ENCODE data around the gene ARSB. TPM values are rescaled to one million over a fixed set of nuclear protein-coding genes. Genes with fewer than 3 reads are reported as not detected.

Gene ARSB
- total RNA-seq, 1 experiment from 2014 or later, result 21.4 TPM

GRCh38 chr5:78893940-78894677 lies 91.0 kb downstream of the ARSB start:
- intact Hi-C loops (cut with micrococcal nuclease; ENCODE audit: unreplicated experiment), result no loop called here
- Mint-ChIP-seq H3K9me3 (ENCODE audit: low read depth, unreplicated experiment) (no peaks in the 10 kb centered on the region), H3K4me3 (ENCODE audit: low read depth, unreplicated experiment) (no peak overlapping the region), H3K4me1 (ENCODE audit: low read depth, unreplicated experiment) (peaks cover 16% of the 10 kb centered on the region), H3K36me3 (ENCODE audit: insufficient read depth, unreplicated experiment) (no peaks in the 10 kb centered on the region), H3K27me3 (ENCODE audit: unreplicated experiment) (no peaks in the 10 kb centered on the region), H3K27ac (ENCODE audit: unreplicated experiment) (no peak overlapping the region)
- DNase-seq, result no peak
- CTCF ChIA-PET, result no interaction called here
- TF ChIP-seq CTCF (IDR thresholded peaks at IDR 0.05; ENCODE audit: unreplicated experiment), result no peak
- no TSS peak for BruUV-seq (replicated peaks)

- Mint-ChIP-seq H3K9me3 (ENCODE audit: low read depth, unreplicated experiment) (no peaks in the 10 kb centered on the region), H3K4me3 (ENCODE audit: low read depth, unreplicated experiment) (no peak overlapping the region), H3K4me1 (ENCODE audit: low read depth, unreplicated experiment) (peaks cover 16% of the 10 kb centered on the region), H3K27me3 (ENCODE audit: unreplicated experiment) (no peaks in the 10 kb centered on the region), H3K36me3 (ENCODE audit: insufficient read depth, unreplicated experiment) (no peaks in the 10 kb centered on the region), H3K27ac (ENCODE audit: unreplicated experiment) (no peak overlapping the region)
- no peak for DNase-seq
- intact Hi-C loops (cut with micrococcal nuclease; ENCODE audit: unreplicated experiment), result no loop called here
- no TSS peak for BruUV-seq (replicated peaks)
- CTCF ChIA-PET, result interaction anchor here (0.6 to 0.7 kb wide), 3 partner anchors 8 to 1193 kb away, joined by 3 to 5 read pairs (median 3); no protein-coding TSS in a partner anchor
- TF ChIP-seq CTCF (IDR thresholded peaks at IDR 0.05; ENCODE audit: unreplicated experiment), result no peak
These were observed 94.3 kb downstream of the ARSB start for GRCh38 chr5:78890667-78891379.

GRCh38 chr5:78889369-78890140 lies 95.6 kb downstream of the ARSB start:
- Mint-ChIP-seq H3K27ac (ENCODE audit: unreplicated experiment) (no peak overlapping the region), H3K4me3 (ENCODE audit: low read depth, unreplicated experiment) (no peak overlapping the region), H3K27me3 (ENCODE audit: unreplicated experiment) (no peaks in the 10 kb centered on the region), H3K9me3 (ENCODE audit: low read depth, unreplicated experiment) (no peaks in the 10 kb centered on the region), H3K4me1 (ENCODE audit: low read depth, unreplicated experiment) (peaks cover 11% of the 10 kb centered on the region), H3K36me3 (ENCODE audit: insufficient read depth, unreplicated experiment) (no peaks in the 10 kb centered on the region)
- DNase-seq, result no peak
- no TSS peak for BruUV-seq (replicated peaks)
- CTCF ChIA-PET, result no interaction called here
- intact Hi-C loops (cut with micrococcal nuclease; ENCODE audit: unreplicated experiment), result loop anchor here (5.0 to 10.0 kb wide), 3 partner anchors 252 to 415 kb away; no protein-coding TSS in a partner anchor
- no peak for TF ChIP-seq CTCF (IDR thresholded peaks at IDR 0.05; ENCODE audit: unreplicated experiment)

GRCh38 chr5:78888580-78889368 lies 96.3 kb downstream of the ARSB start:
- peaks cover 3% of the 10 kb centered on the region for H3K4me1 Mint-ChIP-seq (ENCODE audit: low read depth, unreplicated experiment)
- CTCF ChIA-PET, result no interaction called here

More at GRCh38 chr5:78888580-78889368, 96.3 kb downstream of the ARSB start:
- H3K4me3 Mint-ChIP-seq (ENCODE audit: low read depth, unreplicated experiment), result no peak overlapping the region
- no peak for DNase-seq
- no TSS peak for BruUV-seq (replicated peaks)
- H3K9me3 Mint-ChIP-seq (ENCODE audit: low read depth, unreplicated experiment), result no peaks in the 10 kb centered on the region
- H3K36me3 Mint-ChIP-seq (ENCODE audit: insufficient read depth, unreplicated experiment), result no peaks in the 10 kb centered on the region
- intact Hi-C loops (cut with micrococcal nuclease; ENCODE audit: unreplicated experiment), result loop anchor here (5.0 to 10.0 kb wide), 3 partner anchors 251 to 414 kb away; no protein-coding TSS in a partner anchor
- H3K27ac Mint-ChIP-seq (ENCODE audit: unreplicated experiment), result no peak overlapping the region
- TF ChIP-seq CTCF (IDR thresholded peaks at IDR 0.05; ENCODE audit: unreplicated experiment), result no peak
- no peaks in the 10 kb centered on the region for H3K27me3 Mint-ChIP-seq (ENCODE audit: unreplicated experiment)

Measured in Calu3 (cell line).